Uterus (tissue), 2 donors: Measurements from ENCODE around the gene GABRG3.

Experiments
- CTCF ChIP-seq, 4 experiments: fragments of 200-600 bp in 2 of 4; fragments of 450-650 bp in 2 of 4; sonication (generic) in 2 of 4; IDR thresholded peaks; one replicate each; pipeline ENCODE4 v1.5.1; 2016 to 2019; ENCODE audit warnings: antibody characterized with exemption in 4 of 4, mild to moderate bottlenecking in 2 of 4, moderate library complexity in 1 of 4
- POLR2A ChIP-seq, 2 donors: fragments of 450-650 bp; IDR thresholded peaks; one replicate each; pipeline ENCODE4 v1.6.1; 2016; ENCODE audit warnings: antibody characterized with exemption in 2 of 2, mild to moderate bottlenecking in 1 of 2, moderate library complexity in 1 of 2

DNA sequence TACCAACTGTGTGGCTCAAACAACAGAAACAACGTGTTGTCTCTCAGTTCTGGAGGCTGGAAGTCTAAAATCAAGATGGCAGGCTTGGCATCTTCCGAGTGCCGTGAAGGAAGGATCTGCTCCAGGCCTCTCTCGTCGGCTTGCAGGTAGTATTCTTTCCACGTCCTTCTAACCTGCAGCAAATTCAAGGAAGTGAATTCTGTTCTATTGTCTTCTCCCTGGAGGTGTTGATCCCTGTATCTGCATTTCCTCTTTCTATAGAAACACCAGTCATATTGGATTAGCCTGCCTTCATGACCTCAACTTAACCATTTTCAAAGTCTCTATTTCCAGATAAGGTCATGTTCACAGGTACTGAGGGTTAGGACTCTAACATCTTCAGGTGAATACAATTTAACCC lies 512.1 kb downstream of the GABRG3 start:
- no peak for TF ChIP-seq CTCF (IDR thresholded peaks at IDR 0.05)
- TF ChIP-seq POLR2A (IDR thresholded peaks at IDR 0.05), result no peak
